Adrenal gland (tissue), 5 donors: ENCODE results near the gene ERMP1.

Experiments used
- CTCF ChIP-seq, 6 experiments: fragments of 450-650 bp in 4 of 6; fragments of 200-600 bp in 2 of 6; sonication (generic) in 1 of 6; IDR thresholded peaks; 1 replicate in 5 of 6; 2 replicates in 1 of 6; pipeline versions ENCODE4 v1.5.1 to v1.8.0; 2016 to 2021; ENCODE audit warnings: antibody characterized with exemption in 6 of 6, mild to moderate bottlenecking in 2 of 6, moderate library complexity in 1 of 6
- POLR2A ChIP-seq, 2 donors: fragments of 450-650 bp; IDR thresholded peaks; one replicate each; pipeline ENCODE4 v1.6.1; 2017; ENCODE audit warnings: antibody characterized with exemption in 2 of 2, mild to moderate bottlenecking in 2 of 2, moderate library complexity in 1 of 2
- donor health status: DM: no; HTN: no; CAD: no.

GRCh38 chr9:5843794-5844471 lies 11.0 kb upstream of the ERMP1 start:
- TF ChIP-seq CTCF (IDR thresholded peaks at IDR 0.05), result no peak
- no peak for TF ChIP-seq POLR2A (IDR thresholded peaks at IDR 0.05)
